GM21381 (cell line): ENCODE measurements around the gene TAS2R31.
"Not testable (repeated sequence)": the region's sequence is repeated elsewhere in the genome, so short reads cannot be mapped to it uniquely, and the experiment has no call there.

Experiments used
- ATAC-seq: cut with Tn5 transposase; IDR thresholded peaks from one replicate; pipeline ENCODE4 v1.9.1; 2021; ENCODE audit warnings: mild to moderate bottlenecking, moderate library complexity; ENCODE audit not compliant: unreplicated experiment

The TAS2R31 gene

GRCh38 chr12:11031307-11031706, at the start of gene TAS2R31:
Gene TAS2R31, minus strand, starts transcription at chr12:11031407. Its CDS starts 72 bp downstream, at chr12:11031335.
- ATAC-seq: no peak

GRCh38 chr12:11078246-11078645, 47.0 kb upstream of the TAS2R31 start:
- ATAC-seq: no peak

GRCh38 chr12:11075642-11076041, 44.4 kb upstream of the TAS2R31 start:
- no peak for ATAC-seq

DNA sequence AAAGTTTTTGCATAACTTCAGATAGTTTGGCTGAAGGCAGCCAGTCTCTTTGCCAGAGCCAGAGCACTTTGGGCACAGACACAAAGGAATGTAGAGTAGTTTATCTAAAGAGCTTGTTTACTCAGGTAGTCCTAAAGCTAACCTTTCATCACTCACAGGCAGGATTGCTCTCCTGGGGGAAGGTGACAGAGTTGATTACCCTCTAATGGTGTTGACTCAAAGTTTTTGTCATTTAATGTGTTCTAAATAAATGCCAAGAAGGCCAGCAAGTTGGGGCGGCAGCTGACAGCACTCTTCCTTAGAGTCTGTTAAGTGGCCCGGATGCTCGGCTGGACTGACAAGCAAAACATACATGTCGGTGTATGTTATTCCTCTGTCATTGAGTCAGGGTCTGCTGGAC, 40.2 kb upstream of the TAS2R31 start:
- ATAC-seq: no peak

- ATAC-seq: no peak
Observed at GRCh38 chr12:11070999-11071398, 39.8 kb upstream of the TAS2R31 start.

GRCh38 chr12:11069854-11070365, 38.7 kb upstream of the TAS2R31 start:
- no peak for ATAC-seq

DNA sequence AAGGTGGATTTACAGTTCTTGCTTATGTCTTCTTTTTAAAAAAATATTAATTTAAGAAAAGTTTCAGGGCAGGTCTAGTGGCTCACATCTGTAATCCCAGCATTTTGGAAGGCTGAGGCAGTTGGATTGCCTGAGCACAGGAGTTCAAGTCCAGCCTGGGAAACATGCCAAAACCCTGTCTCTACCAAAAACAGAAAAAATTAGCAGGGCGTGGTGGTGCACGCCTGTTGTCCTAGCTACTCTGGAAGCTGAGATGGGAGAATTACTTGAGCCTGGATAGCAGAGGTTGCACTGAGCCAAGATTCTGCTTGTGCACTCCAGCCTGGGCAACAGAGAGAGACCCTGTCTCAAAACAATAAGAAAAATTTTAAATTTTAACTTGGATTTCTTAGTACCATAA, 36.3 kb upstream of the TAS2R31 start:
- ATAC-seq: no peak

DNA sequence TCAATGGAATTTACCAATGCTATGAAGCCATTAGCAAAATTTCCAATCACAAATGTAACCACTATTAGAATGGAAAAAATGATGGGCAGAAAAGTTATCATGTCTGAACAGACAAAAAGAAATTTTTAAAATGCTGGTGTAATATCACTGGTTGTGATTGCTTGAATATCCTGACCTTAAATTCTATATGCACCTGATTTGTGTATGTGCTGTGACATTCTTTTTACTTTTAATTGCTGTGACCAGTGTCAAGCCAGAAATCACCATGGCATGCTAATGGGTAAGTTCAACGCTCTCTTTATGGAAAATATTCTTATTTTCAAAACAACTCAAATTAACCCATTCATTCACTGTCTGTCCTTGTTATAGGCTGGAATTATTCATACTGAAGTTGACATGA, 31.0 kb upstream of the TAS2R31 start, which contains the start of gene TAS2R46:
Gene TAS2R46 (minus strand): TSS at position 101 of the 400 bp plus-strand sequence. CDS start 0 bp downstream, at position 101.
- ATAC-seq: not testable (repeated sequence)

DNA sequence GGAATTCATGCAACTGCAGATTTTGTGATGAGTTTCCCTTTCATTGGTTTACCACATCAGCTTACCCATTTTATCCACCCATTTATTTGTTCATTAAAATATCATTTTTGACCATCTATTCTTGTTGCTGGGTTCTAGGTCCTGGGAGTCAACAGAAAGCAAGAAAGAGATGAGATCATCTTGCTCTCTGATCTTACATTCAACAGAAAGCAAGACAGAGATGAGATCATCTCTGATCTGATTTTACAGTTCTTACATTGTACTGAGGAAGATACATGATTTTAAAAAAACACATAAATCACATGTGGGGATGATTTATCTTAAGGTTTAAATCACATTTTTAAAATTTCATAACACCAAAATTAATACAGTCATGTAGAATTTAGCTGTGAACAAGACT, 28.6 kb upstream of the TAS2R31 start:
- no peak for ATAC-seq

GRCh38 chr12:11059041-11059440, 27.8 kb upstream of the TAS2R31 start:
- ATAC-seq: no peak

DNA sequence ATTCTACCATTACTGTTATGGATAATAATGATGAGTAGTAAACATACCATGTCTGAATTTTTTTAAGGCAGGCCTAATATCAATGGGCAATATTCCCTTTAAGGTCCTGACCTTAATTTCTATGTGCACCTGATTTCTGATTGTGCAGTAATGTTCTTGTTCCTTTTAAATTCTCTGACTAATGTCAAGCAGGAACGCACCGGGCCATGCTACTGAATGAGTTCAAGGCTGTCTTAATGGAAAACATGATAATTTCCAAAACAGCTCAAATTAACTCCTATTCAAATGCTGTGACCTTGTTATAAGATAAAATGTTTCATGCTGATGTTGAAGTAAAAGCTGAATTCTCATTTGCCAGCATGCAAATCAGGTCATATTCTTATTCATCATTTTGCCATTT, 24.1 kb upstream of the TAS2R31 start:
- ATAC-seq: no peak

DNA sequence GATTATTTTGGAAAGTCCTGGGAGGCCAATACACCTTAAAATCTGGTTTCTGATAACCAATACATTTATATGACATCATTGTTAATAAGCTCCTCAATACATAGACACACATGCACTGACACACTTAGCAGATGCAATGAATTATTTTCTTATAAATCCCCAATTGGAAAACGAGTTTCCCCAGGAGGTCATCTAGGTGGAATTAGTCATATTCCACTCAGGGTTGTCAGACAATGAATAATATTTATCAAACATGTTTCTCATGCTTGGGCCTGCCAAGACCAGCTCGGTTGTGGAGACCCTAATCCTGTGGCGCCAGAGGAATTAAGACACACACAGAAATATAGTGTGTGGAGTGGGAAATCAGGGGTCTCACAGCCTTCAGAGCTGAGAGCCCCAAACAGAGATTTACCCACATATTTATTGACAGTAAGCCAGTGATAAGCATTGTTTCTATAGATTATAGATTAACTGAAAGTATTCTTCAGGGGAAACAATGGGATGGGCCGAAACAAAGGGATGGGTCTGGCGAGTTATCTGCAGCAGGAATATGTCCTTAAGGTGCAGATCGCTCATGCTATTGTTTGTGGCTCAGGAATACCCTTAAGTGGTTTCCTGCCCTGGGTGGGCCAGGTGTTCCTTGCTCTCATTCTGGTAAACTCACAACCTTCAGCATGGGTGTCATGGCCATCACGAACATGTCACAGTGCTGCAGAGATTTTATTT, 18.8 kb upstream of the TAS2R31 start:
- not testable (repeated sequence) for ATAC-seq

DNA sequence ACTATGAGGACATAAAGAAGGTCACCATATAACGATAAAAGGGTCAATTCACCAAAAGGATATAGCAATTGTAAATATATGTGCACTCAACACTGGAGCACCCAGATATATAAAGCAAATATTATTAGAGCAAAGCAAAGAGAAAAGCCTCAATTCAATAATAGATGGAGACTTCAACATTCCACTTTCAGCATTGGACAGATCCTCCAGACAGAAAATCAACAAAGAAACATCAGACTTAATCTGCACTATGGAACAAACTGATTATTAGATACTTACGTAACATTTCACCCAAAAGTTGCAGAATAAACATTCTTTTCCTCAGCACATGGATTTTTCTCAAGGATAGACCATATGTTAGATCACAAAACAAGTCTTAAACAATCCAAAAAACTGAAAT, 10.2 kb upstream of the TAS2R31 start:
- ATAC-seq: not testable (repeated sequence)

DNA sequence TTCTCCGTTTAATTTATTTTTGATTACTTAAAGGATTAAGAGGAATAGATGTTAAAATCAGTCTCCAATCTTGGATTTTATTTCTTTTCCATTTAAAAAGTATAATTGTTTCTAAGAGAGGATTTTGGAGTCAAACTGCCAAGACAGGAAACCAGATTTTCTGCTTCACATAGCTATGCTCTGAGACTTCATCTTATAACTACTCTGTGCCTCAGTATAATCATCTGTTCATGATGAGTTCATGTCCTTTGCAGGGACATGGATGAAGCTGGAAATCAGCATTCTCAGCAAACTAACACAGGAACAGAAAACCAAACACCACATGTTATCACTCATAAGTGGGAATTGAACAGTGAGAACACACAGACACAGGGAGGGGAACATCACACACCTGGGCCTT, 9.0 kb upstream of the TAS2R31 start:
- no peak for ATAC-seq

- no peak for ATAC-seq
Observed at GRCh38 chr12:11039171-11039570, 8.0 kb upstream of the TAS2R31 start.

DNA sequence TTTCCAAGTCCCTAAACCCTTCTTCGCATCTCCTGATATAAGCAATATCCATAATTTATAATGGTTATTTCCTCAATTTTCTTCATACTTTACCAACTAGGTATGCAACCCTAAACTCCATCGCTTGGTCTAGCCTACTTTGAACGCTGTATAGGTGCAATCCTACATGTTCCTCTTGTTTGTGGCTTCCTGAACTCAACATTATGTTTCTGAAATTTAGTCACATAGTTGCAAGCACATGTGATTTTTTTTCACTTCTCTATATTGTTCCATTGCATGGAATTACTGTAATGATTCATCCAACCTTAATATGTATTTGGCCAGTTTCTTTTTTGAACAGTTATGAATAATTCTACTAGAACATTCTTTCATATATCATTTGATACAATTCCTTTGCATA, 2.8 kb upstream of the TAS2R31 start:
- not testable (repeated sequence) for ATAC-seq

DNA sequence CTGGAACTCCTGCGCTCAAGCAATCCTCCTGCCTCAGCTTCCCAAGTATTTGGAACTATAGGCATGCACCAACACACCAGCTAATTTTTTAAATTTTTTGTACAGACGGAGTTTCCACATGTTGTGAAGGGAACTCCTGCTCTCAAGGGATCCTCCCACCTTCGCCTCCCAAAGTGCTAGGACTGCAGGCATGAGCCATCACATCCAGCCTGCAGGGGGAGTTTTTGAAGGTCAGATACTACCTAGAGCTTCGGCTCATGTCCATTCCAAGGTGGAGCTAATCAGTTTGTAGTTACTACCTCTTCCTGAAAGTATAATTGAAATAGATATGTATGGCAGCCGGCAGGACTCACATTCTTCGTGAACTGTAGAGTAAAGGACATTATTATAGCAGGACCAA, 5.1 kb downstream of the TAS2R31 start:
- no peak for ATAC-seq

DNA sequence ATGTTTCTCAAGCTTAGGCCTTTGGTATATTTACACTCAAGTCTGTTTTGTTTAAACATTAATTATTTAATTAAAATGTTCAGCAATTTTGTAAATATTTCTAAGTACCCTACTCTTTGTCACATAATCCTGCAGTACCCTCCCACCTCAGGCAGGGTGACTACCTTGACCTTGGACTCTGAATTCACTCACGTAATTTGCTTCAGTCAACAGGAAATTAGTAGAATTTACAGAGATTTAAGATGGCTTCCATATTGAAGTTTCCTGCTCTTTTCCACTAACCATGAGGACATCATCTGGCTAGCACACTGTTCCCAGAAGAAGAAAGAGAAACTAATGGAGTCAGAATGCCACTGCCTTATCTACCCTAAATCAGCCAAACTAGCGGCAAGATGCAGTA, 7.8 kb downstream of the TAS2R31 start:
- no peak for ATAC-seq

DNA sequence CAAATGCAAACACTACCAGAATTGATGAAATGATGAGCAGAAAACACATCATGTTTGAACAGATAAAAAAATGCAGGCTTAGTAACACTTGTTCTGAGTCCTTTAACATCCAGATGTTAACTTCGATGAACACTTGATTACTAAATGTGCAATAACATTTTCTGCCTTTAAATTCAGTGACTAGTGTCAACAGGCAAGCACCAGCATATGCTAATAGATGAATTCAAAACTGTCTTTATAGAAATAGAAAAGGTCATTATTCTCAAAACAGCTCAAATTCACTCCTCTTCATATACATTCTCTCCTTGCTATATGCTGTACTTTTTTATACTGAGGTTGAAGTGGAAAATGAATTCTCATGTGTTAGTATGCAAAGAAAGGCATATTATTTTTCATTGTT, 8.7 kb downstream of the TAS2R31 start, which contains the start of gene TAS2R19:
Gene TAS2R19 (minus strand): TSS at position 101 of the 400 bp plus-strand sequence. CDS start 49 bp downstream, at position 52.
- no peak for ATAC-seq

GRCh38 chr12:11016937-11017336, 14.3 kb downstream of the TAS2R31 start:
- ATAC-seq: no peak

- no peak for ATAC-seq
Observed at GRCh38 chr12:11015775-11016430, 15.3 kb downstream of the TAS2R31 start.

GRCh38 chr12:11014234-11014633, 17.0 kb downstream of the TAS2R31 start:
- no peak for ATAC-seq
